ENCODE results near the gene HEATR5A. TPM values are rescaled to one million over a fixed set of nuclear protein-coding genes. Genes with fewer than 3 reads are reported as not detected.

The HEATR5A gene
- total RNA-seq, 2 donors from 2014 or later = 10.0 to 16.3 TPM

GRCh38 chr14:31287294-31287972 is 132.9 kb downstream of the HEATR5A start:
- Histone ChIP-seq H3K4me1 (replicated peaks) (no peaks in the 10 kb centered on the region), H3K27ac (no peak overlapping the region), H3K36me3 (no peaks in the 10 kb centered on the region), H3K4me3 (no peak overlapping the region), H3K27me3 (replicated peaks; ENCODE audit: insufficient read depth) (no peaks in the 10 kb centered on the region), H3K9me3 (no peaks in the 10 kb centered on the region)
- no peak for DNase-seq (ENCODE audit: low spot score)
- intact Hi-C loops (cut with DNase I) = no loop called here
- 92% methylated on average over 4 of the region's 4 CpGs for WGBS
- no peak for TF ChIP-seq POLR2A (IDR thresholded peaks at IDR 0.05)
- no peak for TF ChIP-seq CTCF (IDR thresholded peaks at IDR 0.05)
- no peak for TF ChIP-seq POLR2AphosphoS5 (IDR thresholded peaks at IDR 0.05)

- 92% methylated on average over 12 of the region's 12 CpGs for WGBS
- Histone ChIP-seq H3K9me3 (no peaks in the 10 kb centered on the region), H3K36me3 (no peaks in the 10 kb centered on the region), H3K27ac (no peak overlapping the region), H3K4me1 (replicated peaks) (no peaks in the 10 kb centered on the region), H3K4me3 (no peak overlapping the region), H3K27me3 (replicated peaks; ENCODE audit: insufficient read depth) (no peaks in the 10 kb centered on the region)
- TF ChIP-seq POLR2AphosphoS5 (IDR thresholded peaks at IDR 0.05) = no peak
- TF ChIP-seq CTCF (IDR thresholded peaks at IDR 0.05) = no peak
- intact Hi-C loops (cut with DNase I) = no loop called here
- no peak for DNase-seq (ENCODE audit: low spot score)
These were observed 133.7 kb downstream of the HEATR5A start for GRCh38 chr14:31286456-31287293.

- no peak overlapping the region for H3K27ac ChIP-seq
- no peak overlapping the region for H3K4me3 ChIP-seq
- H3K36me3 ChIP-seq = no peaks in the 10 kb centered on the region
- WGBS = 57% methylated on average over 3 of the region's 3 CpGs
- no peak for TF ChIP-seq POLR2A (IDR thresholded peaks at IDR 0.05)
- TF ChIP-seq CTCF (IDR thresholded peaks at IDR 0.05) = no peak
- no peak for TF ChIP-seq POLR2AphosphoS5 (IDR thresholded peaks at IDR 0.05)
- no peaks in the 10 kb centered on the region for H3K4me1 ChIP-seq (replicated peaks)
- H3K9me3 ChIP-seq = no peaks in the 10 kb centered on the region
- no peak for DNase-seq (ENCODE audit: low spot score)
- intact Hi-C loops (cut with DNase I) = no loop called here
- no peaks in the 10 kb centered on the region for H3K27me3 ChIP-seq (replicated peaks; ENCODE audit: insufficient read depth)
These were observed 136.6 kb downstream of the HEATR5A start for GRCh38 chr14:31283578-31284252.

GRCh38 chr14:31283153-31283552 is 137.2 kb downstream of the HEATR5A start:
- intact Hi-C loops (cut with DNase I) = no loop called here
- WGBS = 93% methylated on average over 1 of the region's 1 CpG

GRCh38 chr14:31280871-31281220 is 139.5 kb downstream of the HEATR5A start:
- intact Hi-C loops (cut with DNase I) = no loop called here
- TF ChIP-seq CTCF (IDR thresholded peaks at IDR 0.05) (no peak), POLR2A (IDR thresholded peaks at IDR 0.05) (no peak), POLR2AphosphoS5 (IDR thresholded peaks at IDR 0.05) (no peak)
- Histone ChIP-seq H3K27ac (no peak overlapping the region), H3K9me3 (no peaks in the 10 kb centered on the region), H3K4me1 (replicated peaks) (no peaks in the 10 kb centered on the region), H3K36me3 (no peaks in the 10 kb centered on the region), H3K4me3 (no peak overlapping the region), H3K27me3 (replicated peaks; ENCODE audit: insufficient read depth) (no peaks in the 10 kb centered on the region)
- 72% methylated on average over 3 of the region's 3 CpGs for WGBS
- no peak for DNase-seq (ENCODE audit: low spot score)

More at GRCh38 chr14:31283153-31283552, 137.2 kb downstream of the HEATR5A start:
- no peak for TF ChIP-seq POLR2AphosphoS5 (IDR thresholded peaks at IDR 0.05)
- Histone ChIP-seq H3K27ac (no peak overlapping the region), H3K4me3 (no peak overlapping the region), H3K27me3 (replicated peaks; ENCODE audit: insufficient read depth) (no peaks in the 10 kb centered on the region), H3K36me3 (no peaks in the 10 kb centered on the region), H3K9me3 (no peaks in the 10 kb centered on the region), H3K4me1 (replicated peaks) (no peaks in the 10 kb centered on the region)
- no peak for DNase-seq (ENCODE audit: low spot score)

Data from prostate gland (tissue), 2 donors.